ENCODE measurements around the gene CLN6.

DNA sequence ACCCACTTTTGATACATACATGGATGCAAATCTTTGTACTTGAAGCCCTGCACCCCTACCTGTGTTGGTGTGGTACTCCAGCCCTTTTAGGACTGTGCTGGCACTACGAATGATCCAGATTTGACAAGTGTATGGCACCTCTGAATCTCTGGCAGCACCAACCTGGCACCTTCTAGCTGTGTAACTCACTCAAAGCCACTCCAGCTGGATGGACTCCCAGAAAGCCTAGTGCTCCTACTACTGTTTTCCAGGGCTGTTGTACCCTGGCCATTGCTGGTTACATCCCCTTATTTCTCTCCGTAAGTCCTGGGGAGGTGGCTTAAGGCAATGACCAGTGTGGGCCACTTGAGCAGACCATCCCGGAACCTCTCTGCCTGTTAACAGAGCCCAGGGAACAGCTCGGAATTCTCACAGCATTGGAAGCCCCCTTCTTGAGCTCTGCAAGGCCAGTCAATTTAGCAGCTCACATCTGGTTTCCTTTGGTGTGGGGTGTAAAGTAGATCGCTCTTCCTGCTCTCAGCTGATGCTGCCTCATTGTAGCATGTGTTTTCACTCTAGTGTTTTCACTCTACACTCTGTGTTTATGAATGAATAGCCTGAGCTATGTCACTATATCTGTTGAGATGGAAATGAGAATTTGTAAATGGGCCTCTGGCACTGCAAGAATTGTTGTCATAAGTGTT, 36.6 kb downstream of the CLN6 start:
- TF ChIP-seq TAF1 (IDR thresholded peaks at IDR 0.05; ENCODE audit: low read depth, low read length) (no peak), POLR2AphosphoS5 (IDR thresholded peaks at IDR 0.05; ENCODE audit: low read depth, low read length) (no peak)
